ENCODE results near the gene RAPGEF2.
"Not testable (repeated sequence)": the region's sequence is repeated elsewhere in the genome, so short reads cannot be mapped to it uniquely, and the experiment has no call there.

The RAPGEF2 gene

GRCh38 chr4:159163521-159163920 lies 60.6 kb downstream of the RAPGEF2 start:
- no peak for DNase-seq

DNA sequence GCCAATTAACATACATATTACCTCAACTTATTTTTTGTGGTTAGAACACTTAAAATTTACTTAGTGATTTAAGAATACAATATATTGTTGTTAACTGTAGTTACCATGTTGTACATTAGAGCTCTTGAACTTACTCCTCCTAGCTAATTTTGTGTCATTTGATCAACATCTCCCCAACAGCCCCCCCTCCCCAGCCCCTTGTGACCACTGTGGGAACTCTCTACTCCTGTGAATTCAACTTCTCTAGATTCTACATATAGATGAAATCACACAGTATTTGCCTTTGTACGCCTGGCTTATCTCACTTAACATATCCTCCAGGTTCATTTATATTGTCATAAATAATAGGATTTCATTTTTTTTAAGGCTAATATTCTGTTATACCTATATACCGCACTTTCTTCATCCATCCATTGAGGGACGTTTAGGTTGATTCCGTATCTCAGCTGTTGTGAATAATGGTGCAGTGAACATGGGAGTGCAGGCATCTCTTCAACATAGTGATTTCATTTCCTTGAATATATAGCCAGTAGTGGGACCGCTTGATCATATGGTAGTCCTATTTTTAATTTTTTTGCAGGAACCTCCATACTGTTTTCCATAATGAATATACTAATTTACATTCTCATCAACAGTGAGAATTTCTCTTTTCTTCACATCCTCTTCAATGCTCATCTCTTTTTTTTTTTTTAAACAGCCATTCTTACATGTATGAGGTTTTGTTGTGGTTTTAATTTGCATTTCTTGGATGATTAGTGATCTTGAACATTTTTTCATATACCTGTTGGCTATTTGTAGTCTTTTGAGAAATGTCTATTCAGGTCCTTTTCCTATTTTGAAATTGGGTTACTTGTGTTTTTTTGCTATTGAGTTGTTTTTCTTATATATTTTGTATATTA lies 66.8 kb downstream of the RAPGEF2 start:
- no peak for DNase-seq

DNA sequence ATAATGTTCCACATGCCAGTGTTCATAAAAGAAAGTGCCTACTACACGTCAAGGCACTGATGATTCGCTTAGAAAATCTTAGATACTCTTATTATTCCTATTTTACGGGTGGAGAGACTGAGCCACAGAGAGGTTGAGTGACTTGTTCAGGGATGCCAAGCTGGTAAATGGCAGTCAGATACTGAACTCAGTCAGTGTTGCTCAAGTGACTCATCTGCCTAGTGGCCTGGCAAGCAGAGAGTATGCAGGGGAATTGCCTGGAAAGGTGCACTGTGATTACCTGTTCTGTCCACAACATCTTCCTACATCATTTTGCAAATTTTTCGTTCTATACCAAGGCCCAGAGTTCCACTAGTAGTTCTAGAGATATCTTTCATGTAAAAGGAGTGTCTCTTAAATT lies 68.4 kb downstream of the RAPGEF2 start:
- DNase-seq, result no peak

- no peak for DNase-seq
Measured at GRCh38 chr4:159173886-159174285, 71.0 kb downstream of the RAPGEF2 start.

GRCh38 chr4:159174645-159175084 lies 71.8 kb downstream of the RAPGEF2 start:
- no peak for DNase-seq

DNA sequence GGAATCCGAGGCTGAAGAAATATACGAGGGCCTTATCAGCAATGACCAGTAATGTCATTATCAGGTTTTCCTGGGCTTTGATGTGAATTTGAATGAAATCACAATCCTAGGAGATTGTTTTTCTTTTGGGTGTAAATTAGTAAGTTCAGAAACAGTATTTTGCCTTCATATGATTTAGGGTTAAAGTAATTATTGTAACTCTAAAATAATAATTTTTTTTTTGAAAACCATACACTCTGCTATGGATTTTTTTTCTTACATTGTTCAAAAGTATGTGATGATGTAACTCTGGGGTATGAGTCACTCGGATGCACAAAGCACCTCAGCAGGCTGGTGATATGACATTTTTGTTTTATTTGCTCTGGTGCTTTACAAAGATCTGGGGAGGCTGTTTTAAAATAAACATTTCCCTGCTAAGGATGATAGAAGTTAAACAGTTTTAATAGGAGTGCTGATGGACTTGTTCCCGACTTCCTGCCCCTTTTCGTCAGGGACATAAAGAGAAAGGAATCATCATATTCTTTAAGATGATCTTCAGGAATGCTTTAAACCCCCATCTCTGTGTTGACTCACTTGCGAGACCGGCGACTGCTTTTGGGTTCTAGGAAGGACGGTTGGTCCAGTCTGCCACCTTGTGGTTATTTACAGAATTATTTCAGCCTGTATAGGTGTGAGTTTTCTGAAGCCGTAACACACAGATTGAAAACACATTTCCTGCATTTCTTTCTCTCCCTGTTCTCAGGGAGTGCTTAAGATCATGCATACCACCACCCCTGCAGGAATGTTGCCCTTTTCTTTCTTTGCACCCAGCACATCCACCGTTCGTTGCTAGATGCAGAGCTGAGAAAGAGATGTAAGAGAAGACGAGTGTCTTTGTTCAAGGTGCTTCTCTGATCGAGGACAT lies 72.5 kb downstream of the RAPGEF2 start:
- no peak for DNase-seq

DNA sequence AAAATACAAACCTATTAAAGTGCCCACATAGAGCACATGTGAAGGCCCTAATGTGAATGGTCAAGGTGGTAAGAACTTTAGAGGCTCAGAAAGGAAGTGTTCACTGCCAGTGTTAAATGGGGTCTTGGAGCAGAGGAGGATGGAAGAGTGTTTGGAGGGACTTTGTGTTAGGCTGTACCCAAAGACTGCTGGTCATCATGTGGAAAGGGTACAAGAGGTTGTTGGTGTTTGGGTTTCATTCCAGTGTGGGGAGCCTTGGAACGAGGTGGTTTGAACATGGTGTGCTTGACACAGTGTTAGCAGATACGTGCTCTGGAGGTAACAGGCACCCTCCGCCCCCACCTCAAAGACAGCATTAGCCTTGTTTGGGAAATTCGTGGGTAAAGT lies 73.1 kb downstream of the RAPGEF2 start:
- DNase-seq, result no peak

- DNase-seq, result no peak
Measured at GRCh38 chr4:159177265-159178150, 74.6 kb downstream of the RAPGEF2 start.

GRCh38 chr4:159178151-159178546 lies 75.3 kb downstream of the RAPGEF2 start:
- no peak for DNase-seq

DNA sequence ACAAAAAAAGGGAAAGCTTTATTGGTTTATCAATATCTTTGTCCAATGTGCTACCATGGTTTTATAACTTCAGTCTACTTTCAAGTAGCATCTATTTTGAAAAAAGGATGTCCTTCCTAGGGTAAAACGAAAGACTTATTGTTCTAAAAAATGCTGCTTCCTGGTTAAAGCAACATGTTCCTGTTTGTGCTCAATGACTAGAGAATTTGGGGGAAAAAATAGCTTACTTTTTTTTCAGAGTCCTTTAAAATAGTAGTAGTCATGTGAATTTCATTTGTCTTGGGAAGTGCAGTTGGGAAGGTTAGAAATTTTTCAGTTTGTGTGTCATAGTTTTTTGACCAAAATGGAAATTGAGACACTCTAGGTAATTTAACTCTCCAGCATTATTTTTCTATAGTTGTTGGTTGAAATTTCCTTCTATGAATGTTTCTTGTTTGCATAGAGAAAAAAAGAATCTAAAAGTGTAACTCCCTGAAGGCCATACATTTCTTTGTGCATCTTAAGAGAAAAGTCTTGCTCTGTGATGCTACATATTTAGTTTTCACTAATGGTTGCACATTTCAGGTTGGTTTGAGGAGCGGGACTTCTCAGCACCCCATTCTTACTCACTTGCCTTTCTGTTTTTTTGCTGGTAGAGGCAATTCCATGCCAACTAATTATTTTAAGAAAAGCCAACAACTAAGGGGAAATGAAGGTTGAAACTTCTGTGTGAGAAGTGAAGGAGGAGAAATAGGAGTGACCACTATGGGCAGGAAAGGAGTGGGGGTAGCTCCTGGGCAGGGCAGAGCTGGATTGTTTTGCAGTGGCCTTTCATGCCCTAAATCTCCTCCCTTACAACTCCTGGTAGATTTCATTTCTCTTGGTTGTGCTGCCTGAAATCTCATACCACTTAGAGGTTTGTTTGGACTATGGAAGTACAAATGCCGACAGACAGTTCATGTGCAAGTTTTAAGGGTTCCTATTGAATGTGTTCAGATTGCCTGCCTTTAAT lies 76.4 kb downstream of the RAPGEF2 start:
- no peak for DNase-seq

GRCh38 chr4:159183885-159184605 lies 81.2 kb downstream of the RAPGEF2 start:
- not testable (repeated sequence) for DNase-seq

- no peak for DNase-seq
Measured at GRCh38 chr4:159185591-159186023, 82.7 kb downstream of the RAPGEF2 start.

GRCh38 chr4:159188646-159189045 lies 85.8 kb downstream of the RAPGEF2 start:
- no peak for DNase-seq

GRCh38 chr4:159190651-159191050 lies 87.8 kb downstream of the RAPGEF2 start:
- DNase-seq, result no peak

DNA sequence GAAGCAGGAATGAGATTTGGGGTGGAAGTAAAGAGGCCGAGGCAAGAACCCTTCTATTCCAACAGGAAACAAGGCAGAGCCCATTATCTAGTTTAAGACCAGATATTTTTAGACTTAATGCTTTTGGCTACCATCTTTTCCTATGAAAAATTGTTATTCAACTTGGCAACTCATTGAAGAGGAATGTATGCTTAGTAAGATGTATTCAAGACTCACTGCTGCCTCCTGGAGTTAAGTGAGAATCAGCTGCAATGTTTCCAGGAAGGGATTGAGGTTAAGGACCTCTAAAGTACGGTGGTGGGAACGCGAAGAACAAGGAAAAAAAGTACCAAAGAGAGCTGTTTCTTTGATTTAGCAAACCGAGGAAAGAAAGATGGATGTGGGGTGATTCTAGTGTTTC lies 89.1 kb downstream of the RAPGEF2 start:
- DNase-seq, result no peak

DNA sequence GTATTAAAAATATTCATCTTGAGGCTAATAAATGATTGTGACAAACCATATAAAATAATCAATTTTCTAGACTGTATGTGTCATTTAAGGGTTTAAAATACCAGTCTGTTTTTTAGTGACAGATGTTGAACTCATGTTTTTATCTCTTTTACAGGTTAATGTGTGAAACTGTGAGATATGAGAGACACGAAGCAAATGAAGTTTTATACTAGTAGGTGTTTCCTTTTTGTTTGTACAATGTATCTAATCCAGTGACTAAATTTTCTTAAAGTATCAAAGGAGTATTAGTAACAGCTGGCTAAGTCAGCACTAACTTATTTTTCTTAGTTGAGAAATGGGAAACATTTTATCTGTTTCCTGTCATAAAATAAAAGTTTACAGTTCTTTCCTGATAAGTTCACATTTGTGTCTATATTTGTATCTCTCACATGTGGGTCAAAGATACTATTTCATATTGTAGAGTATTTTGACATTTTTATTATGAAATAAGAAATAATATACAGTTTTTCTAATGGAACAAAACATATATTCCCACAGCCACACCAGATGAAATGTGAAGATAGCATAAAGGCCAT lies 90.3 kb downstream of the RAPGEF2 start:
- DNase-seq, result no peak

DNA sequence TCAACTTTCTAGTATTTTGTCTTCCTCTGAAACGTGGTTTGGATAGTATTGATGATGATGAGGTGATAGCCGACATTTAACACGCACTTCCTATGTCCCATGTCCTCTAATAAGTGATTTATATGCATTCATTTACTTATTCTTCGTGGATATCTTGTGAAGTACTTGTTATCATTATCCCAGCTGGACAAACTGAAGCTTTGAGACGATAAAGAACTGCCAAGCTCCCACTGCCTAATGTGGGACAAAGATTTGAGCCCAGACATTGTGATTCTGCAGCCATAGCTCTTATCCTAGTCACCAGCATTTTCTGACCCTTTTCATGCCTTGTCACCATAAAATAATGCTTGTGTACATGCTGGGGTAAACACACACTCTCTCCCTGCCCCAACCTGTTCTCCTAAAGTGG lies 92.5 kb downstream of the RAPGEF2 start:
- DNase-seq, result no peak

- no peak for DNase-seq
Measured at GRCh38 chr4:159197260-159197884, 94.5 kb downstream of the RAPGEF2 start.

DNA sequence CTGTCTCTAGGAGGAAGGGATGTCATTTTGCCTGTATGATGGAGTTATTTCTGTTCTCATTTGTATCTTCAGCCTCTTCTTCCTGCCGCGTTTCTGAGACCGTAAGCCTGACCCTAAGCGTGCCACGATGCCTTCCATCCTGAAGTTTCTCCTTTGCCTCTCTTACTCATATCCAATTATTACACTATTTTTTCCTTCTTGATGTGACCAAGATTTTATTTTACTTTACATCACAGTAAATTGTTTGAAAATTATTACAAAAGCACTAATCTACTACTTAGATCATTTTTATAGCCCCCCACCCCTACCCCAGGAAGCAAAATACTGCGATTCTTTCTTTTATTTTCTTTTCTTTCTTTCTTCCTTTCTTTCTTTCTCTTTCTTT lies 95.0 kb downstream of the RAPGEF2 start:
- DNase-seq, result no peak

GRCh38 chr4:159199826-159200225 lies 96.9 kb downstream of the RAPGEF2 start:
- DNase-seq, result no peak

Data from NCI-H2081 treated with DMSO at 0.1 percent for 48 hours (cell line).